ENCODE measurements around the gene MRPL10. TPM values are rescaled to one million over a fixed set of nuclear protein-coding genes. Genes with fewer than 3 reads are reported as not detected.

The MRPL10 gene
- total and polyA plus RNA-seq, 4 donors, result 18.4 to 38.3 (median 30.3) TPM

- no peak for TF ChIP-seq CTCF (IDR thresholded peaks at IDR 0.05; ENCODE audit: control extremely low read depth, extremely low read depth)
- Histone ChIP-seq H3K4me1 (ENCODE audit: control insufficient read depth in 5 of 5, insufficient read depth in 5 of 5, low read length in 5 of 5) (peaks cover 0 to 14% (median 9%) of the 10 kb centered on the region in 5 donors), H3K9ac (ENCODE audit: insufficient read depth in 1 of 2, low read length in 2 of 2) (no peak overlapping the region), H3K27me3 (ENCODE audit: control insufficient read depth in 3 of 3, insufficient read depth in 3 of 3, low read length in 2 of 3) (no peaks in the 10 kb centered on the region), H3K27ac (ENCODE audit: low read depth in 1 of 2, low read length in 1 of 2) (no peak overlapping the region), H3K4me3 (no peak overlapping the region), H3K36me3 (ENCODE audit: control insufficient read depth in 4 of 4, insufficient read depth in 4 of 4, low read length in 4 of 4) (peaks cover 15 to 25% (median 20%) of the 10 kb centered on the region in 4 donors), H3K9me3 (ENCODE audit: control insufficient read depth in 4 of 4, insufficient read depth in 3 of 4, low read length in 3 of 4) (no peaks in the 10 kb centered on the region)
- WGBS, 2 donors, result 74 to 86% methylated on average over 3 of the region's 3 CpGs
- no peak for ATAC-seq (ENCODE audit: insufficient read depth, low FRiP score)
- DNase-seq, result no peak
Measured at GRCh38 chr17:47829870-47830269, 1.5 kb downstream of the MRPL10 start.

GRCh38 chr17:47823519-47823918 is 7.8 kb downstream of the MRPL10 start:
- WGBS, 2 donors, result 89% methylated on average over 4 of the region's 4 CpGs
- no peaks in the 10 kb centered on the region for H3K9me3 ChIP-seq (ENCODE audit: control insufficient read depth in 4 of 4, insufficient read depth in 3 of 4, low read length in 3 of 4)
- H3K4me1 ChIP-seq (ENCODE audit: control insufficient read depth in 5 of 5, insufficient read depth in 5 of 5, low read length in 5 of 5), result peaks cover 2 to 20% (median 7%) of the 10 kb centered on the region in 5 donors
- DNase-seq (no peak), ATAC-seq (ENCODE audit: insufficient read depth, low FRiP score) (no peak)
- H3K9ac ChIP-seq (ENCODE audit: insufficient read depth in 1 of 2, low read length in 2 of 2), result no peak overlapping the region
- no peak overlapping the region for H3K27ac ChIP-seq (ENCODE audit: low read depth in 1 of 2, low read length in 1 of 2)
- no peak for TF ChIP-seq CTCF (IDR thresholded peaks at IDR 0.05; ENCODE audit: control extremely low read depth, extremely low read depth)
- no peaks in the 10 kb centered on the region for H3K27me3 ChIP-seq (ENCODE audit: control insufficient read depth in 3 of 3, insufficient read depth in 3 of 3, low read length in 2 of 3)
- H3K4me3 ChIP-seq, result no peak overlapping the region
- H3K36me3 ChIP-seq (ENCODE audit: control insufficient read depth in 4 of 4, insufficient read depth in 4 of 4, low read length in 4 of 4), result peaks cover 20 to 42% (median 22%) of the 10 kb centered on the region in 4 donors

GRCh38 chr17:47822785-47823184 is 8.6 kb downstream of the MRPL10 start:
- Histone ChIP-seq H3K4me1 (ENCODE audit: control insufficient read depth in 5 of 5, insufficient read depth in 5 of 5, low read length in 5 of 5) (peaks cover 2 to 20% (median 7%) of the 10 kb centered on the region in 5 donors), H3K36me3 (ENCODE audit: control insufficient read depth in 4 of 4, insufficient read depth in 4 of 4, low read length in 4 of 4) (peaks cover 16 to 44% (median 24%) of the 10 kb centered on the region in 4 donors)
- TF ChIP-seq CTCF (IDR thresholded peaks at IDR 0.05; ENCODE audit: control extremely low read depth, extremely low read depth), result no peak

More at GRCh38 chr17:47822785-47823184, 8.6 kb downstream of the MRPL10 start:
- DNase-seq (no peak), ATAC-seq (ENCODE audit: insufficient read depth, low FRiP score) (no peak)
- no peaks in the 10 kb centered on the region for H3K9me3 ChIP-seq (ENCODE audit: control insufficient read depth in 4 of 4, insufficient read depth in 3 of 4, low read length in 3 of 4)
- WGBS, 2 donors, result 91 to 96% methylated on average over 4 of the region's 4 CpGs
- no peaks in the 10 kb centered on the region for H3K27me3 ChIP-seq (ENCODE audit: control insufficient read depth in 3 of 3, insufficient read depth in 3 of 3, low read length in 2 of 3)
- H3K27ac ChIP-seq (ENCODE audit: low read depth in 1 of 2, low read length in 1 of 2), result no peak overlapping the region
- H3K9ac ChIP-seq (ENCODE audit: insufficient read depth in 1 of 2, low read length in 2 of 2), result no peak overlapping the region
- no peak overlapping the region for H3K4me3 ChIP-seq
